Measurements from ENCODE around the gene AMPD3.

Gene AMPD3

GRCh38 chr11:10494636-10495463 lies 39.8 kb downstream of the AMPD3 start:
- WGBS, 2 experiments: 93 to 95% methylated on average over 14 of the region's 14 CpGs
- Histone ChIP-seq H3K9me3 (ENCODE audit: control insufficient read depth, low read length) (no peaks in the 10 kb centered on the region), H3K36me3 (ENCODE audit: control insufficient read depth, insufficient read depth, low read length) (no peaks in the 10 kb centered on the region), H3K4me3 (ENCODE audit: insufficient read depth, low read depth, low read length) (no peak overlapping the region), H3K4me1 (ENCODE audit: control insufficient read depth, insufficient read depth, low read length) (peaks cover 5% of the 10 kb centered on the region), H3K27ac (ENCODE audit: insufficient read depth, low read depth, low read length, poor library complexity, severe bottlenecking) (no peak overlapping the region), H3K27me3 (ENCODE audit: control insufficient read depth, insufficient read depth, low read length, poor library complexity, severe bottlenecking) (no peaks in the 10 kb centered on the region)

GRCh38 chr11:10495464-10495786 lies 40.4 kb downstream of the AMPD3 start:
- Histone ChIP-seq H3K27me3 (ENCODE audit: control insufficient read depth, insufficient read depth, low read length, poor library complexity, severe bottlenecking) (no peaks in the 10 kb centered on the region), H3K4me3 (ENCODE audit: insufficient read depth, low read depth, low read length) (no peak overlapping the region), H3K27ac (ENCODE audit: insufficient read depth, low read depth, low read length, poor library complexity, severe bottlenecking) (no peak overlapping the region), H3K36me3 (ENCODE audit: control insufficient read depth, insufficient read depth, low read length) (no peaks in the 10 kb centered on the region), H3K9me3 (ENCODE audit: control insufficient read depth, low read length) (no peaks in the 10 kb centered on the region), H3K4me1 (ENCODE audit: control insufficient read depth, insufficient read depth, low read length) (peaks cover 5% of the 10 kb centered on the region)
- 93 to 96% methylated on average over 8 of the region's 8 CpGs for WGBS, 2 experiments

GRCh38 chr11:10496296-10496936 lies 41.4 kb downstream of the AMPD3 start:
- 94 to 95% methylated on average over 4 of the region's 4 CpGs for WGBS, 2 experiments
- Histone ChIP-seq H3K4me3 (ENCODE audit: insufficient read depth, low read depth, low read length) (no peak overlapping the region), H3K36me3 (ENCODE audit: control insufficient read depth, insufficient read depth, low read length) (no peaks in the 10 kb centered on the region), H3K27ac (ENCODE audit: insufficient read depth, low read depth, low read length, poor library complexity, severe bottlenecking) (no peak overlapping the region), H3K27me3 (ENCODE audit: control insufficient read depth, insufficient read depth, low read length, poor library complexity, severe bottlenecking) (no peaks in the 10 kb centered on the region), H3K4me1 (ENCODE audit: control insufficient read depth, insufficient read depth, low read length) (peaks cover 11% of the 10 kb centered on the region), H3K9me3 (ENCODE audit: control insufficient read depth, low read length) (no peaks in the 10 kb centered on the region)

- Histone ChIP-seq H3K27ac (ENCODE audit: insufficient read depth, low read depth, low read length, poor library complexity, severe bottlenecking) (no peak overlapping the region), H3K9me3 (ENCODE audit: control insufficient read depth, low read length) (no peaks in the 10 kb centered on the region), H3K4me1 (ENCODE audit: control insufficient read depth, insufficient read depth, low read length) (peaks cover 11% of the 10 kb centered on the region), H3K36me3 (ENCODE audit: control insufficient read depth, insufficient read depth, low read length) (no peaks in the 10 kb centered on the region), H3K4me3 (ENCODE audit: insufficient read depth, low read depth, low read length) (no peak overlapping the region), H3K27me3 (ENCODE audit: control insufficient read depth, insufficient read depth, low read length, poor library complexity, severe bottlenecking) (no peaks in the 10 kb centered on the region)
- WGBS, 2 experiments: 89 to 91% methylated on average over 18 of the region's 18 CpGs
Observed at GRCh38 chr11:10497371-10498021, 42.4 kb downstream of the AMPD3 start.

GRCh38 chr11:10498022-10498400 lies 42.9 kb downstream of the AMPD3 start:
- H3K9me3 ChIP-seq (ENCODE audit: control insufficient read depth, low read length): no peaks in the 10 kb centered on the region
- 95 to 96% methylated on average over 7 of the region's 7 CpGs for WGBS, 2 experiments

GRCh38 chr11:10498426-10499250 lies 43.6 kb downstream of the AMPD3 start:
- Histone ChIP-seq H3K4me3 (ENCODE audit: insufficient read depth, low read depth, low read length) (no peak overlapping the region), H3K4me1 (ENCODE audit: control insufficient read depth, insufficient read depth, low read length) (peaks cover 11% of the 10 kb centered on the region), H3K36me3 (ENCODE audit: control insufficient read depth, insufficient read depth, low read length) (no peaks in the 10 kb centered on the region), H3K27ac (ENCODE audit: insufficient read depth, low read depth, low read length, poor library complexity, severe bottlenecking) (no peak overlapping the region), H3K9me3 (ENCODE audit: control insufficient read depth, low read length) (no peaks in the 10 kb centered on the region), H3K27me3 (ENCODE audit: control insufficient read depth, insufficient read depth, low read length, poor library complexity, severe bottlenecking) (no peaks in the 10 kb centered on the region)
- 87 to 89% methylated on average over 10 of the region's 10 CpGs for WGBS, 2 experiments

More at GRCh38 chr11:10498022-10498400, 42.9 kb downstream of the AMPD3 start:
- H3K36me3 ChIP-seq (ENCODE audit: control insufficient read depth, insufficient read depth, low read length): no peaks in the 10 kb centered on the region
- no peak overlapping the region for H3K4me3 ChIP-seq (ENCODE audit: insufficient read depth, low read depth, low read length)
- H3K27ac ChIP-seq (ENCODE audit: insufficient read depth, low read depth, low read length, poor library complexity, severe bottlenecking): no peak overlapping the region
- H3K4me1 ChIP-seq (ENCODE audit: control insufficient read depth, insufficient read depth, low read length): peaks cover 11% of the 10 kb centered on the region
- H3K27me3 ChIP-seq (ENCODE audit: control insufficient read depth, insufficient read depth, low read length, poor library complexity, severe bottlenecking): no peaks in the 10 kb centered on the region

- peaks cover 11% of the 10 kb centered on the region for H3K4me1 ChIP-seq (ENCODE audit: control insufficient read depth, insufficient read depth, low read length)
- H3K27ac ChIP-seq (ENCODE audit: insufficient read depth, low read depth, low read length, poor library complexity, severe bottlenecking): no peak overlapping the region
- H3K36me3 ChIP-seq (ENCODE audit: control insufficient read depth, insufficient read depth, low read length): no peaks in the 10 kb centered on the region
- WGBS, 2 experiments: 90 to 93% methylated on average over 5 of the region's 5 CpGs
- H3K4me3 ChIP-seq (ENCODE audit: insufficient read depth, low read depth, low read length): no peak overlapping the region
- H3K27me3 ChIP-seq (ENCODE audit: control insufficient read depth, insufficient read depth, low read length, poor library complexity, severe bottlenecking): no peaks in the 10 kb centered on the region
- H3K9me3 ChIP-seq (ENCODE audit: control insufficient read depth, low read length): no peaks in the 10 kb centered on the region
Observed at GRCh38 chr11:10499452-10499851, 44.4 kb downstream of the AMPD3 start.

- peaks cover 11% of the 10 kb centered on the region for H3K4me1 ChIP-seq (ENCODE audit: control insufficient read depth, insufficient read depth, low read length)
- no peak overlapping the region for H3K27ac ChIP-seq (ENCODE audit: insufficient read depth, low read depth, low read length, poor library complexity, severe bottlenecking)
- H3K36me3 ChIP-seq (ENCODE audit: control insufficient read depth, insufficient read depth, low read length): no peaks in the 10 kb centered on the region
- H3K27me3 ChIP-seq (ENCODE audit: control insufficient read depth, insufficient read depth, low read length, poor library complexity, severe bottlenecking): no peaks in the 10 kb centered on the region
- no peaks in the 10 kb centered on the region for H3K9me3 ChIP-seq (ENCODE audit: control insufficient read depth, low read length)
- 88 to 89% methylated on average over 15 of the region's 15 CpGs for WGBS, 2 experiments
- no peak overlapping the region for H3K4me3 ChIP-seq (ENCODE audit: insufficient read depth, low read depth, low read length)
Observed at GRCh38 chr11:10499874-10500601, 45.0 kb downstream of the AMPD3 start.

GRCh38 chr11:10500757-10501684 lies 46.0 kb downstream of the AMPD3 start:
- peaks cover 11% of the 10 kb centered on the region for H3K4me1 ChIP-seq (ENCODE audit: control insufficient read depth, insufficient read depth, low read length)

More at GRCh38 chr11:10500757-10501684, 46.0 kb downstream of the AMPD3 start:
- no peak overlapping the region for H3K27ac ChIP-seq (ENCODE audit: insufficient read depth, low read depth, low read length, poor library complexity, severe bottlenecking)
- no peaks in the 10 kb centered on the region for H3K9me3 ChIP-seq (ENCODE audit: control insufficient read depth, low read length)
- H3K4me3 ChIP-seq (ENCODE audit: insufficient read depth, low read depth, low read length): no peak overlapping the region
- H3K27me3 ChIP-seq (ENCODE audit: control insufficient read depth, insufficient read depth, low read length, poor library complexity, severe bottlenecking): no peaks in the 10 kb centered on the region
- WGBS, 2 experiments: 87 to 88% methylated on average over 20 of the region's 20 CpGs
- no peaks in the 10 kb centered on the region for H3K36me3 ChIP-seq (ENCODE audit: control insufficient read depth, insufficient read depth, low read length)

All from ectodermal cell (in vitro differentiated cells).